Pons (tissue), 1 donor: Measurements from ENCODE around the gene TLCD2.
"Not testable (repeated sequence)": the region's sequence is repeated elsewhere in the genome, so short reads cannot be mapped to it uniquely, and the experiment has no call there.

ENCODE experiments used
- DNase-seq: peaks from one replicate; pipeline ENCODE4 v3.0.0-alpha.2; 2016; ENCODE audit warnings: low spot score

TLCD2 gene, protein sequence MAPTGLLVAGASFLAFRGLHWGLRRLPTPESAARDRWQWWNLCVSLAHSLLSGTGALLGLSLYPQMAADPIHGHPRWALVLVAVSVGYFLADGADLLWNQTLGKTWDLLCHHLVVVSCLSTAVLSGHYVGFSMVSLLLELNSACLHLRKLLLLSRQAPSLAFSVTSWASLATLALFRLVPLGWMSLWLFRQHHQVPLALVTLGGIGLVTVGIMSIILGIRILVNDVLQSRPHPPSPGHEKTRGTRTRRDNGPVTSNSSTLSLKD

DNA sequence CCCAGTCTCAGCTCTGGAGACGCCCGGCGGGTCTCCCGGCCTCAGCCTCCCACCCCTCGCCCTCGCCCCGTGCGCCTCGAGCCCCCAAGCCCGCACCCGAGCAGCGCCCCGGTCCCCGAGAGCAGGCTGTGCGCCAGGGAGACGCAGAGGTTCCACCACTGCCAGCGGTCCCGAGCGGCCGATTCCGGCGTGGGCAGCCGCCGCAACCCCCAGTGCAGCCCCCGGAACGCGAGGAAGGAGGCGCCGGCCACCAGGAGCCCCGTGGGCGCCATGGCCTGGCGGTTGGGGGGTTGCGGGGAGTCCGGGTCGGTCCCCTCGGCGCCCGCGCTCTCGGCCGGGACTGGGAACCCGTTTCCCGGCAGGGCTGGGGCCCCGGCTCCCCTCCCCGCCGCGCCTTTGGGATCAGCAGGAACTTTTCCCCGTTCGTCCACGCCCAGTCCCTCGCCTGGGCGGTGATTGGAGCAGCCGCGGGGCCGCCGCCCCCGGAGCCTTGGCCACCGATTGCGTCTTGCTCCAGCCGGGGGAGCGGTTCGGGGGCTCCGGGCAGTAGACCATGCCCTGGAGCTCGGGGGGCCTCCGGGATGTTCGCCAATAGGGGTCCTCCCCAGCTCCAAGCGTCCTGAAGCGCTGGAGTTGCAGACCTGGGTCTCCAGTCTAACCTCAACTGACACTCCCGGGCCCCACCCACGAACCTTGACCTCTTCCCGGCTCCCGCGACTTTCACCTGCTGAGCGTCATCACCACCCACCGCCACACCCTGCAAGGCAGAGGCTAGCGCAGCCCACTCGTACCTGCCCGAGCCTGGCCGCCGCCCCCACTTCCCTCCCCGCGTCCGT is at the start of gene TLCD2:
Gene TLCD2 (minus strand): TSS at position 407 of the 836 bp plus-strand sequence. CDS start 135 bp downstream, at position 272.
- no peak for DNase-seq

DNA sequence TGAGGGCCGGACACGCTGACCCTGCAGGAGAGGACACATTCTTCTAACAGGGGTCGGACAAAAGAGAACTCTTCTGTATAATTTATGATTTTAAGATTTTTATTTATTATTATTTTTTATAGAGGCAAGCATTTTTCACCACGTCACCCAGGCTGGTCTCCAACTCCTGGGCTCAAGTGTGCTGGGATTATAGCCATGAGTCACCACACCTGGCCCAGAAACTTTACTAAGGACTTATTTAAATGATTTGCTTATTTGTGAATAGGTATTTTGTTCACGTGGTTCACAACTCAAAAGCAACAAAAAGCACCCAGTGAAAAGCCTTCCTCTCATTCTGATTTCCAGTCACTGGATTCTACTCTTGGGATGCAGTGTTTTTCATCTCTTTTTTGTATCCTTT is 49.4 kb upstream of the TLCD2 start:
- DNase-seq: no peak

DNA sequence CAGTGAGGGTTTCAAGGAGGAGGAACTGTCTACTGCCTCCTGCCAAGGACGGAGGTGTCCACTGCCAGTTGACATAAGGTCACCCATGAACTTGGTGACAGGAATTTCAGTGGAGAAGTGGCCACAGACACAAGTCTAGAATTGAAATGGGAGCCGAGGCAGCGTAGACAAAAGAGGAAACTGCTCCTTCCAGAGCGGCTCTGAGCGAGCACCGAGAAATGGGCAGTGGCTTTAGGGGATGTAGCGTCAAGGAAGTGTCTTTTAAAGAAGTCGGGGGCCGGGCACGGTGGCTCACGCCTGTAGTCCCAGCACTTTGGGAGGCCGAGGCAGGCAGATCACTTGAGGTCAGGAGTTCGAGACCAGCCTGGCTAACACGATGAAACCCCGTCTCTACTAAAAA is 48.6 kb upstream of the TLCD2 start:
- DNase-seq: peak; percentile 37

DNA sequence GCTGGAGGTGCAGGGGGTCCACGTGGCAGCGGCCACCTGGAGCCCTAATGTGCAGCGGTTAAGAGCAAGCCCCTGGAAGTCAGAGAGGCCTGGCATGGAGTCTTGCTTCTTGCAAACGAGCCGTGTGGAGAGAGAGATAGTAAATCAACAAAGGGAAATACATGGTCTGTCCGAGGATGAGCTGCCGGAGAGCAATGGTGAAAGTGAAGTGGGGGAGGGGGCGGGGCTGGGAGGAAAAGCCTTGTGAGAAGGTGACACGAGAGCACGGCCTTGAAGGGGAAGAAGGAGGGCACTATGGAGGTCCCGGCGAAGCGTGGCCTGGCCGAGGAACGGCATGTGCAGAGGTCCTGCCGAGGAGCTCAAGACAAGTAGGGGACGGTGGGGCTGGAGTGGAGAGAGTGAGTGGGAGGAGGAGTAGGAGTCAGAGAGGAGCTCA is 45.7 kb upstream of the TLCD2 start:
- no peak for DNase-seq

DNA sequence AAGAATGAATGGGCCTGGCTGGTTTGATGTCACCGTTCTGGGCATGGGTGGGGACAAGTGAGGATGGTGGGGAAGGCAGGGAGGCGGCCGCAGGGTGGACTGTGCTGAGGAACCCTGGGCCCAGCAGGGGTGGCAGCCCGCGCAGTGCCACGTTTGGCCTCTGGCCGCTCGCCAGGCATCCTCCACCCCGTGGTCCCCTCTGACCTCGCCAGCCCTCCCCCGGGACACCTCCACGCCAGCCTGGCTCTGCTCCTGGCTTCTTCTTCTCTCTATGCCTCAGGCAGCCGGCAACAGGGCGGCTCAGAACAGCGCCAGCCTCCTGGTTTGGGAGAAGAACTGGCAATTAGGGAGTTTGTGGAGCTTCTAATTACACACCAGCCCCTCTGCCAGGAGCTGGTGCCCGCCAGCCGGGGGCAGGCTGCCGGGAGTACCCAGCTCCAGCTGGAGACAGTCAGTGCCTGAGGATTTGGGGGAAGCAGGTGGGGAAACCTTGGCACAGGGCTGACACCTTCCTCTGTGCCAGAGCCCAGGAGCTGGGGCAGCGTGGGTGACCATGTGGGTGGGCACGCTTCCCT is 45.2 kb upstream of the TLCD2 start:
- no peak for DNase-seq

DNA sequence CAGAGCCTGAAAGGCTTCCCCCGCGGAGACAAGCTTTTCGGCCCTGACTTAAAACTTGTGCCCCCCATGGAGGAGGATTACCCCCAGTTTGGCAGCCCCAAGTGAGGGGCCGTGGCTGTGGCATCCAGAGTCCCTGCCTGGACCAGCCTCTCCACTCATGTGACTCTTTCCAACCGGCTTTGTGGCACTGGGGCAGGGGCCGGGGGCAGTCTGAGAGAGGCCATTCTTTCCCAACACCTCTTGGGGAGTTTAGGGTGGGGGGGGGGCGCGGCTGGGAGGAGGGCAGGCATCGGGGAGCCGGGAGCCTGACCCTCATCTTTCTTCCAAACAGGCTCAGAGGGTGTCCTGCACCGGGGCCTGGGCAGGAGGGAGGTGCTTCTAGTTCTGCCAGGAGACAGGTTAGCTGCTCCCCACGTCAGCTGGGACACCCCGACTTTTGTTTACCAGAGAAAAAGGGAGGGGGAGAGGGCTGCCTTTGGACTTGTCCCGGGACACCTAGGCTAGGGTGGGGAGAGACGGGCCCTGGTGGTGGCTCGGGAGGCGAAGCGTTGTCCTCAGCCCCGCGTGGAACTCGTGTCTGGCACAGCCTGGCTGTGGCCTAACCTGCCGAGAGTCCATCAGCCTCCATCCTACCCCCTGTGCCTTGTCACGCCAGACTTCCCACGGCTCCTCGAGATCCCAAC is 44.4 kb upstream of the TLCD2 start:
- no peak for DNase-seq

DNA sequence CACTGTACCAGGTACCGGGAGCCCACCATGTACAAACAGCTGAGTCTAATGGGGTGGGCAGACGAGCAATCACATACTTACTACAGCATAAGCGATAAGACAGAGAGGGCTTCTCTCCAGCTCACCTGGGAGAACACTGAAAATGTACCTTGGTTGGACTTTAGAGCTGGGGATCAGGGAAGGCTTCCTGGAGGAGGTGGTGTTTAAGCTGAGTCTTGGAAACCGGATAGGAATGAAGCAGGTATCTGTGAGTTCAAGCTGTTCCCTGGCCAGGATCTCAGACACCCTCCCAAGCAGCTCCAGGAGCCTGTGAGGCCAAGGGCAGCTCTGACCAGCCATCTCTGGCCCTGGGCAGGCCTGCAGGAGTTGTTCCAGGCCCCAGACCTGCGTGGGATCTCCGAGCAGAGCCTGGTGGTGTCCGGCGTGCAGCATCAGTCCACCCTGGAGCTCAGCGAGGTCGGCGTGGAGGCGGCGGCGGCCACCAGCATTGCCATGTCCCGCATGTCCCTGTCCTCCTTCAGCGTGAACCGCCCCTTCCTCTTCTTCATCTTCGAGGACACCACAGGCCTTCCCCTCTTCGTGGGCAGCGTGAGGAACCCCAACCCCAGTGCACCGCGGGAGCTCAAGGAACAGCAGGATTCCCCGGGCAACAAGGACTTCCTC is 43.7 kb upstream of the TLCD2 start:
- no peak for DNase-seq

DNA sequence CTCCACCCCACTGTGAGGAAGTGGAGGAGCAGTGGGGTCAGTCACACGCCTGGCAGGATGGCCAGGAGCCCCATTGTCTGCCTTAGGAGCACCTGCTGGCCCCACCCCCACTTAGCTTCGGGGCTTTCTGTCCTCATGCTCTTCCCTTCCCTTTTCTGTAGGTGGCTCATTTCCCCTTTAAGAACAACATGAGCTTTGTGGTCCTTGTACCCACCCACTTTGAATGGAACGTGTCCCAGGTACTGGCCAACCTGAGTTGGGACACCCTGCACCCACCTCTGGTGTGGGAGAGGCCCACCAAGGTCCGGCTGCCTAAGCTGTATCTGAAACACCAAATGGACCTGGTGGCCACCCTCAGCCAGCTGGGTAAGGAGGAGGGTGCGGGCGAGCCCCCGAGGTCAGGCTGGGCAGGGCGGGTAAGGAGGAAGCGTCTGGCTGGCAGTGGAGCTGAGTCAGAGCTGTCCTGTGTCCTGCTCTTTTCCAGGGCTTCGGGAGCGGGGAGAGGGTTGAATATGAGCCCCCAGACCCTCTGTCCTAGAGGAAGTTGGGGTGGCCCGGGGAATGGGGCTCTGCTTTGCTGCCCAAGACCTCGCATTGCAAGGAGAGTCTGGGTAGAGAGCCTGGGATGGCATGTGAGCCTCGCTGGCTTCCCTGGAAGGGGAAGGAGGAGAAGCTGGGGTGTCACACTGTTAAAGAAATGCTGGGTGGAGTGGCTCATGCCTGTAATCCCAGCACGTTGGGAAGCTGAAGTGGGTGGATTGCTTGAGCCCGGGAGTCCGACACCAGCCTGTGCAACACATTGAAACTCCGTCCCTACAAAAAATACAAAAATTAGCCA is 42.5 kb upstream of the TLCD2 start:
- peak; percentile 52 for DNase-seq

DNA sequence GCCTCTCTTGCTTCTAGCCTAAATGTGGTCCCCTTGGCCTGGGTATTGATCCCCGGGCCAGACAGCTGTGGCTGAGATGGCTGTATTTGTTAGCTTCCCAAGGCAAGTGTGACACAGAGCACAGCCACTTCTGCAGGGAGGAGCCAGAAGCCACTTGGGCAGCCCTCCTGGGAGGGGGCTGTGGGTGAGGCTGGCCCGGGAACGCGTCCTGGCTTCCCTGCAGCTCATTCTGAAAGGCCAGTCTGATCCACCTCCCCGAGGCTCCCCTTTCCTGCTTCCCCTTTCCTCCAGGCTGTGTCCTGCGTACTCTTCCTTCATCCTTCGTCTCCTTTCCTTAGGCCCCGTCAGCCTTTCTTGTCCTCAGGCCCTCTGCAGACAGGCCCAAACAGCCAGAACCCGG is 40.5 kb upstream of the TLCD2 start:
- DNase-seq: no peak

DNA sequence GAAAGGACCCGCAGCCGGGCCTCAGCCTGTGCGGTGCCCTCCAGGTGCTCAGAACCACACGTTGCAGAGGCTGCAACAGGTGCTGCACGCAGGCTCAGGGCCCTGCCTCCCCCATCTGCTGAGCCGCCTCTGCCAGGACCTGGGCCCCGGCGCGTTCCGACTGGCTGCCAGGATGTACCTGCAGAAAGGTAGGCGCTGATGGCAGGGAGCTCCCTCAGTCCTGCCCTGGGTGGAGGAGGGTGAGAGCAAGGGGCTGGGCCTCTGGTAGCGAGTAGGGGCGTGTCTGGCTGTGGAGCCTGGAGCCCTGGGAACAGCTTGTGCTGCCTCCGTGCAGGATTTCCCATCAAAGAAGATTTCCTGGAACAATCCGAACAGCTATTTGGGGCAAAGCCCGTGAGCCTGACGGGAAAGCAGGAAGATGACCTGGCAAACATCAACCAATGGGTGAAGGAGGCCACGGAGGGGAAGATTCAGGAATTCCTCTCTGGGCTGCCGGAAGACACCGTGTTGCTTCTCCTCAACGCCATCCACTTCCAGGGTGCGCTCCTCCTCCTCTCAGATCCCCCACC is 36.9 kb upstream of the TLCD2 start:
- no peak for DNase-seq

DNA sequence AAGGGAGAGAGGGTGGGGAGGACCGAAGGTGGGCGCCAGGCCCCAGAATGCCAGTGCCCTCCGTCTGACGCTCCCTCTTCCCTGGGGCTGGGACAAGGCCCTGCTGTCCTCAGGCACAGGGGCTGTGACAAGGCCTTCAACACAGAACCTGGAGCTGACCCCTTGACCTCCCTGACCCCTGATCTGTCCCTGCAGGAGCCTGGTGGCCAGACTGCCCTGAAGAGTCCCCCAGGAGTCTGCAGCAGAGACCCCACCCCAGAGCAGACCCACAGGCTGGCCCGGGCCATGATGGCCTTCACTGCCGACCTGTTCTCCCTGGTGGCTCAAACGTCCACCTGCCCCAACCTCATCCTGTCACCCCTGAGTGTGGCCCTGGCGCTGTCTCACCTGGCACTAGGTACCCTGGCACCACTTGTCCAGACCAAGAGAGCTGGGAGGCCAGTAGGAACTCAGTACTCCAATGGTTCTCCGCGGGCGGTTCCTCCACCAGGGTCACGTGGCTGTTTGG is 35.4 kb upstream of the TLCD2 start:
- DNase-seq: no peak

DNA sequence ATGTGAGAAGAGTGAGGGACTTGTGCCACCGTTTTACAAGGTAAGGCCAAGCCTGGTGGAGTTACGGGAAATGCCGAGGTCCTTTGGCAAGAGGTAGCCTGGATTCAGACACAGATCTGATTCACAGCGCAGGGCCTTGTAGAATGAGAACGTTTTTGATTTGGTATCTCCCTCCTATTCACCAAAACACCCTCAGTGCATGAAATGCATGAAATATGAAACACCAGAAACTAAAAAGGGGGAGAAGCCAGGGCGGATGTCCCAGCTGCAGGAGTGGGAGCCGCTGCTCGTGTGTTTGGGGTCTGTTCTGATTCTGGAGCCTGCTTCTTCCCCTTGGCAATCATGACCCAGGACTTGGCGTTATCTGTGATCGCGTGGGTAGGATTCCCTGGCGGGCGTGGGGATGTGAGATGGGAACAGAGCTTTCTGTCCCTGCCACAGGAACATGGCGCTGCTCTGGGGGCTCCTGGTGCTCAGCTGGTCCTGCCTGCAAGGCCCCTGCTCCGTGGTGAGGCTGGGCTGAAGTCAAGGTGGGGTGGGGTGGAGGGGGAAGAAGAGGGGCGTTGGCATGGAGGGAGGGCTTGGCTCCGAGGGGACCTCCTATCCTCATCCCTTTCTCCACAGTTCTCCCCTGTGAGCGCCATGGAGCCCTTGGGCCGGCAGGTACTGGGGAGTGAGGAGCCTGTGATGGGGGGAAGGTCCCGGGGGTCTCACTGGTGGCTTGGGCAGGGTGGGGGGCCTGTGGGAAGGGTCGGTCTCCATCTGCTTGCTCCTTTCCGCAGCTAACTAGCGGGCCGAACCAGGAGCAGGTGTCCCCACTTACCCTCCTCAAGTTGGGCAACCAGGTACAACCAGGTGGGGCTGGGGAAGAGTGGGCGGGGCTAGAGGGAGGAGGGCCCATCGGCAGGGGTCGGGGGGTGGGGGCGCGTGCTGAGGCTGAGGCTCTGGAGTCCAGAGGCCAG is 34.7 kb upstream of the TLCD2 start:
- DNase-seq: no peak

DNA sequence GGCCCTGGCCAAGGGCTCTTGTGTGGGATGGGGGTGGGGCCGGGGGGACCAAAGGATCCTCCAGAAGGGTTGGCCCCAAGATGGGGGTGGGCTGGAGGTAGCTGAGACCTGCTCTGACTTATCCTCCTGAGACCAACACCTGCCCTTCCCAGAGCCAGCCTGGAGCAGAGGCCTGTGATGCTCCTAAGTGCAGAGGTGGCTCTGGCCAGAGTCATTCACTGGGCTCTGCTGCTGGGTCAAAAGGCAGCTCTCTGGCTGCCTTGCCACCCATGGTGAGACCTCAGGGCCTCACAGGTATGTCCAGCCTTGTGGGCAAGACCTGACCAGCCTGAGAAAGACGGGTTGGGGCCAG is 32.9 kb upstream of the TLCD2 start:
- no peak for DNase-seq

DNA sequence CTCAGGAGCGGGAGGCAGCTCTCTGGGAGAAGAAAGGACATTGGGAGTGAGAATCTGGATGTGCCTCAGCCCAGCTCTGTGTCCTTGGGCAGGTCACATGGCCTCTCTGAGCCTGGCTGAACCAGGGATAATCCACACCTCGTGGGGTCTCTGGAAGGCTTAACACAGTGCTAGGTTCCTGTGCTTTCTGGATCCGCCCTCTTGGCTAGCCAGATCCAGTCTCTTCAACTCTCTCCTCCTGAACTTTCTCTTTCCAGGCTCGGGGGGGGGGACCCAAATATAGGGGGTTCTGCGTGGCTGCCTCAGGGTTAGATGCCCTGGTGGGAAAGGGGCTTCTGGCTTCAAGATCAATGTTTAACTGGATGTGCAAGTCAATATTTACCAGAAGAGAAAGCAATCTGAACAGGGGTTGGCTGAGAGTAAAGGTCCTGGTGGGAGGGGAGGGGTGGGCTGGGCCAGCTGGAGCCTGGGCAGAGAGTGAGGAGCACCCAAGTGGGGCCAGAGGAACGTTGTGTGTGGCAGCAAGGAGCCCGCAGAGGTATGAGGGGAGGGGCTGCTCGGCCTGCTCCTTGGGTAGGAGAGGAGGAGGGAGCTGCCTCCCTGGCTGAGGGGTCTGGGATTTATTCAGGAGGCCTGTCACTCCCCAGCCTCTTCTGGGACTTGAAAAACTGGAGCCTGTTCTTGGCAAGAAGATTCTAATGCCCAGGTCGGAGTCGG is 32.4 kb upstream of the TLCD2 start, which contains the start of gene SERPINF2:
Gene SERPINF2 (plus strand): TSS at position 501 of the 717 bp plus-strand sequence. CDS start 2,125 bp downstream, outside the sequence.
- DNase-seq: no peak

DNA sequence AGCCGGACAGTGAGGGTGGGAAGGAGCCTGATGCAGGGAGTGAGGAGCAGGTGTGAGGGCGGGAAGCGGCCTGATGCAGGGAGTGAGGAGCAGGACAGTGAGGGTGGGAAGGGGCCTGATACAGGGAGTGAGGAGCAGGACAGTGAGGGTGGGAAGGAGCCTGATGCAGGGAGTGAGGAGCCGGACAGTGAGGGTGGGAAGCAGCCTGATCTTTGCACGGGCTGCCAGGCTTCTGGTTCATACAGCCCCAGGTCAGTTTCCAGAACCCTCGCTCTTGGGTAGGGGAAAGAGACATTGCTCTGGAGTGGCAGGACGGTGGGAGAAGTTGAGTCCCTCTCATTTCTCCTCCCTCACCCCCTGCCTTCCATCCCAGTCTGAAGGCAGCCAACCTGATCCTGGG is 31.7 kb upstream of the TLCD2 start:
- not testable (repeated sequence) for DNase-seq

DNA sequence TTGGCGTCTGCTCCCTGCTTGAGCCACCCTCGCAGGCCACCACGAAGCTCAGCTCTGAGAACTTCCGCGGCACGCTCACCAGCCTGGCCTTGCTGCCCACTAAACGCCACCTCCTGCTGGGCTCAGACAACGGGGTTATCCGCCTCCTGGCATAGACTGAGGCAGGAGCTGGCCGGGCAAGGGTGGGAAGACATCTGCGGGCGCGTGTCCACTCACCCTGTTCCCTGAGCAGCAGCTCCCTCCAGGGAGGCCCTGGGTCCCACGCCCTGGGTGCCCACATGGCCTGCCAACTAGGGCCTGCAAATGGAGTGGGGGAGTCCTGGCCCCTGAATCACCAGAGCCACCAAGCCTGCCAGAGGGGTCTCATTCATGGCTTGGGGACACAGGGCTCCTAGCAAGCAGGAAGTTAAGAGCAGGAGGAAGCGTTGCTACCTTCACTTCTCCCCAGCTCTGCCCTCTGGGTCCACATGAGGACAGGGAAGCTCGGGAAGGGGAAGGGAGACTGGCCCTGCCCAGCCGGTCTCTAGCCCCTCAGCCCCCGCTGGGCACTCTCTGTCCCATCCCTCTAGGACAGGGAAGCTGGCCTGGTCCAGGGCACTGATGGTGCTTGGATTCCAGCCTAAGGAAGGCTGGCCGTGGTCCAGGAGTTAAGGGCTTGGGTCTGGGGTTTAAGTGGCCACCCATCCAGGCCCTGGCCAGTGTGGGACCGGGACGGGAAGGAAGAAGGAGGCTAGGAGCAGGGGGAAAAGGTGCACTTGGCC is 27.5 kb upstream of the TLCD2 start:
- no peak for DNase-seq

DNA sequence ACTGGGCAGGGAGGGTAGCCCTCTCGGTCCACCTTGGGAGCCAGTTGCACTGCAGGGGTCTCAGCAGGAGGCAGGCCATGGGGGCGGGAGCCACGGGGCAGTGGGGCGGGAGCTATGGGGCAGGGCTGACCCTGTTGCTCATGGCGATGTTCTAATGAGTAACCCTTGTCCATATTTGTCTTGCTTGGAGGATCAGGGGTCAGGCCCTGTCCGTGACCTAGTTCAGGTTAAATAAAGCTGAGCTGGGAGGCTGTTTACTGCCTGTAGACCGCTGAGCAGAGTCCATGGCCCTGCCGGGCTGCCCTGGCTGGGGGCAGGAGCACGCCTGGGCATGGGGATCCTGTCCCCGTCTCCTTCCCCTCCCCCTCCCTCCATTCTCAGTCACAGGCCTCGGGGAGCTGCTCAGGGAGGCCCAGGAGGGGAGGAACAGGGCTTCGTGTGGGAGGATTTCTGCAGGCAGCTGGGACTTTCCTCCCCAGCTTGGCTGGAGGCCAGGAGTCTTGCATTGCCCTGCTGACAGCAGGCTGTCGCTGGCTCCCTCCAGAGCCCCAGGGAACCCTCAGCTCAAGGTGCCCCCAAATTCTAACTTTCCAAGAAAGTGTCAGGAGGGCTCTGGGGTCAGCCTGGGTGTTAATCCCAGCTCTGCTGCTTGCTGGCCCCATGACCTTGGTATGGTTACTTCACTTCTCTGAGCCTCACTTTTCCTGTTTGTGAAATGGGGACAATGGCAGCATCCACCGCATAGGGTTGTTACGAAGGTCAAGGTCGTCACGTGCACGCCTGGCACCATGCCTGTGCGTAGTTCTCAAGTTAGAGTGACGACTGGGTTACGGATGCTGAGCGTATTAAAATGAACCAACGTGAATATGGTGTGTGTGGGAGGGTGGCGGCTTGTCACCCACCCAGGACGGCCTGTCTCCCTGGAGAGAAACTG is 26.4 kb upstream of the TLCD2 start:
- DNase-seq: no peak
